Measurements from ENCODE around the gene LMAN1L.

The LMAN1L gene

DNA sequence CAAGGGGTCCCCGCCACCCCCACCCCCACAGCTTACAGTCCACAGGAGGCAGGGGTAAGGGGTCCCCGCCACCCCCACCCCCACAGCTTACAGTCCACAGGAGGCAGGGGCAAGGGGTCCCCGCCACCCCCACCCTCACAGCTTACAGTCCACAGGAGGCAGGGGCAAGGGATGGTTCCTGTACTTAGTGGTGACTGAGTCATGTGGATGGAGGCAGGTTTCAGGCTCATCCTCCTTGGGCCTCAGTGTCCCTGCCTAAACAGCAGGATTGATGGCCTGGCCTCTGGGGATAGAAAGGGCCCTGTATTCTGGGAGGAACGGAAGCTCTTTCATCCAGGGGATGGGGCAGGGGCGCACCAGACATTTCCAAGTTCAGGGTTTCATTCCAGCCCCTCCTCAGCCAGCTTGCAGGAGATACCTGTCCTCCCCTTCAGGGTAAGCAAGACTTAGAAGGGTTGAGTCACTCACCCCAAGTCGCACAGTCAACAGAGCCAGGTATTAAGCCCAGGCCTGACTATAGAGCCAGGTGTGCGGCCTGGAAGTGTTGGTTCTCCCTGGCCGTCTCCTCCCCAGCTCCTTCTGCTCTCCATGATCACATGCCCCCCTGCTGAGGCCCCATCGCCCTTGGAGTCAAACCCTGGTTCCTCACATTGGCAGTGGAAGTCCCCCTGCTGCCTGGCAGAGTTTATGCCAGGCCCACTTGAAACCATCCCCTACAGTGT, 18.2 kb upstream of the LMAN1L start:
- no peak for DNase-seq

DNA sequence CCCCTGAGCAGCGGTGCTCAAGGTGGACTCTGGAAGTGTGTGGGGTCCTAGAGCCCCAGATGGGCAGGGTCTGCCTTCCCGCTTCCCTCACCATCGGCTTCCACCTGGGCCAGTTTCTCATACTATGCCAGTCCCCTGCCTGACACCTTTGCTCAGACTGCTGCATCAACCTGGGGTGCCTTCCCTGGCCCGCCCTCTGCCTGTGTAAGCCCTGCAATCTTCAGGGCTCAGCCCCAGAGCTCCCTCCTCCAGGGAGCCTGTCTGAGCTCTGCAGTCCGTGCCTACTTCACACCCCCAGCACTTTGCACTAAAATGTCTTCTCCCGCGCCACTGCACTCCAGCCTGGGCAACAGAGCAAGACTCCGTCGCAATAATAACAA, 17.7 kb upstream of the LMAN1L start:
- DNase-seq, result no peak

DNA sequence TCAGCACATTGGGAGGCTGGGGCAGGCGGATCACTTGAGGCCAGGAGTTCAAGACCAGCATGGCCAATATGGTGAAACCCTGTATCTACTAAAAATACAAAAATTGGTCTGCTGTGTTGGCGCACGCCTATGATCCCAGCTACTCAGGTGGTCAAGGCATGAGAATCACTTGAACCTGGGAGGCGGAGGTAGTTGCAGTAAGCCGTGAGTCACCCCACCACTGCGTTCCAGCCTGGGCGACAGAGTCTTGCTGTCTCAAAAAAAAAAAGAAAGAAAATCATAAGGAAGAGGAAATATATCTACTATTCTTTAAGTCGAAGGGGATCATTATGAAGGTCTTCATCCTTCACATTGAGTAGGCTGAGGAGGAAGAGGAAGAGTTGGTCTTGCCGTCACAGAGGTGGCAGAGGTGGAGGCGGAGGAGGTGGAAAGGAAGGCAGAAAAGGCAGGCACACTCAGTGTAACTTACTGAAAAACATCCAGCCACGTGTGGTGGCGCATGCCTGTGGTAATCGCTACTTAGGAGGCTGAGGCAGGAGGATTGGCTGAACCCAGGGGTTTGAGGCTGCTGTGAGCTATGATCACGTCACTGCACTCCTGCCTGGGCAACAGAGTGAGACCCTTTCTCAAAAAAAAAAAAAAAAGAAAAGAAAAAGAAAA, 16.5 kb upstream of the LMAN1L start:
- no peak for DNase-seq

GRCh38 chr15:74798388-74799254, 14.0 kb upstream of the LMAN1L start:
- DNase-seq, result no peak

DNA sequence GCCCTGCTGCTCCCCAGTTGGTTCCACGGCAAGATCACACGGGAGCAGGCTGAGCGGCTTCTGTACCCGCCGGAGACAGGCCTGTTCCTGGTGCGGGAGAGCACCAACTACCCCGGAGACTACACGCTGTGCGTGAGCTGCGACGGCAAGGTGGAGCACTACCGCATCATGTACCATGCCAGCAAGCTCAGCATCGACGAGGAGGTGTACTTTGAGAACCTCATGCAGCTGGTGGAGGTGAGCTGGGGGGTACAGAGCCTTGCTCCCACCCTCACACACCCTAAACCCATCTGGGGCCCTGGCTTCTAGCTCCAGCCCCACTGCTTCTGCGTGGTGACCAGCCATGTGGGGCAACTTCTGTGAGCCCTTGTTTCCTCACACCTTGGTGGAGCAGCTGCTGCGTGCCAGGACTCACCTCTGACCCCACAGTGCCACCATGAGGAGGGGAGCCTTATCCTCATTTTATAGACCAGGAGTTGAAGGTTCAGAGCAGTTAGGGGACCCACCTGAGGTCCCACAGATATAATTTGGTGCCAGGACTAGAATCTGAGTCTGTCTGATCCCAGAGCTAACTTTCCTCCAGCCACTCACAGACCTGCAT, 13.3 kb upstream of the LMAN1L start:
- no peak for DNase-seq

DNA sequence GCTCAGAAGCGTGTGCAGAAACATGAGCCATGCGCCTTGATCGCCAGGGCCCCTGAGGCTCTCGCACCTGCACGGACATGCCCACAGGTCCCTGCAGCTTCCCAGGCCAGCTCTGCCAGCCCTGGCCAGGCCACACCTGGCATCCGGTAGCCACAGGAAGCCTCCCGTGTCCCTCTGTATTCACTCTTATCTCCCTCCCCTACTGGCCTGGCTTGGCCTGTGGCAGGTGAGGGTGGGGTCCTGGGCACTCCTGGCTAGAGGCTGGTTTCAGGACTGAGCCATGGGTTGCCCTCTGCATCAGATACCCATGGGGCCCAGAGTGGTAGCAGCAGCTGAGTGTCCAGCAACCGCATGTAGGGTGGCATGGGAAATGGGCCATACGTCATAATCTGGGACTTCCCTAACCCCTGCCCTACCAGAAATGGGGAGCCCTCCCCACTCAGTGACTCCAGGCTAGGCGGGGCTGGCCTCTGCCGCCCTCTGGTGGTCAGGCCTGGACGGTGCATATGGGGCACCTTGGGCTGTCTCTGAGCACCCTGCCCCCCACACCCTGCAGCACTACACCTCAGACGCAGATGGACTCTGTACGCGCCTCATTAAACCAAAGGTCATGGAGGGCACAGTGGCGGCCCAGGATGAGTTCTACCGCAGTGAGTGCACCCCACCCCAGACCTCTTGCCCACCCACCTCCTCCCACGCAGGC, 12.6 kb upstream of the LMAN1L start:
- peak; percentile 13 to 37 for DNase-seq

GRCh38 chr15:74800559-74801094, 12.0 kb upstream of the LMAN1L start:
- DNase-seq, result no peak

- DNase-seq, result no peak
These were observed 11.2 kb upstream of the LMAN1L start for GRCh38 chr15:74801311-74801997.

GRCh38 chr15:74802290-74802689, 10.3 kb upstream of the LMAN1L start:
- DNase-seq, result no peak

DNA sequence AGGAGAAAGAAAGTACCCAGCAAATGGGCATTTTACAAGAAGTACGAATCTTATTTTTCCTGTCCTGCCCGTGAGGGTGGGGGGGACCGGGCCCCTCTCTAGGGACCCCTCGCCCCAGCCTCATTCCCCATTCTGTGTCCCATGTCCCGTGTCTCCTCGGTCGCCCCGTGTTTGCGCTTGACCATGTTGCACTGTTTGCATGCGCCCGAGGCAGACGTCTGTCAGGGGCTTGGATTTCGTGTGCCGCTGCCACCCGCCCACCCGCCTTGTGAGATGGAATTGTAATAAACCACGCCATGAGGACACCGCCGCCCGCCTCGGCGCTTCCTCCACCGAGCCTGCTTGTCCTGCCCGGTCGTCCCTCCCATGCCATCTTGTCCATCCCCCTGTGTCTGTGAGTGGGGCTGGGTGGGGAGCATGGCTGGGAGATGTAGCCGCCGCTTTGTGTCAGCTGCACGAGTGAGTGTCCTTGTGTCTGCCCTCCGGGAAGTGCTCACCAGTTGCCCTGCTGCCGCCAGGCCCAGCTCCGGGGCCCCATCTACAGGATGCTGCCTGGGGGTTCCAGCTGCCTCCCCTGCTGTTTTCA, 9.7 kb upstream of the LMAN1L start:
- DNase-seq, result no peak

DNA sequence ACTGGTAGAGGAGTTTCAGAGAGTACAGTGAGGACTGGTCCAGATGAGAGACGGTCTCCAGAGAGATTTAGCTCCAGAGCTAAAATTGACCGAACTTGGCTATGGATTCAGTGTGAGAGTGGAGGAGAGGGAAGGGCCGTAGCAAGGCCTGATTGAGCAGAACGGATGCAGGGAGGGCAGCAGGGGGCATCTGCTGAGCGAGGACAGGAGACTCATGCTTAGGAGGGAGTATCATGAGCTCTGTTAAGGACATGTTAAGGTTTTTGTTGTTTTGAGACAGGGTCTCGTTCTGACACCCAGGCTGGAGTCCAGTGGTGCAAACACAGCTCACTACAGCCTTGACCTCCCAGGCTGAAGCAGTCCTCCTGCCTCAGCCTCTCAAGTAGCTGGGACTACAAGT, 7.7 kb upstream of the LMAN1L start:
- no peak for DNase-seq

GRCh38 chr15:74807282-74807681, 5.4 kb upstream of the LMAN1L start:
- DNase-seq, result no peak

- no peak for DNase-seq
These were observed 4.4 kb upstream of the LMAN1L start for GRCh38 chr15:74808078-74808839.

DNA sequence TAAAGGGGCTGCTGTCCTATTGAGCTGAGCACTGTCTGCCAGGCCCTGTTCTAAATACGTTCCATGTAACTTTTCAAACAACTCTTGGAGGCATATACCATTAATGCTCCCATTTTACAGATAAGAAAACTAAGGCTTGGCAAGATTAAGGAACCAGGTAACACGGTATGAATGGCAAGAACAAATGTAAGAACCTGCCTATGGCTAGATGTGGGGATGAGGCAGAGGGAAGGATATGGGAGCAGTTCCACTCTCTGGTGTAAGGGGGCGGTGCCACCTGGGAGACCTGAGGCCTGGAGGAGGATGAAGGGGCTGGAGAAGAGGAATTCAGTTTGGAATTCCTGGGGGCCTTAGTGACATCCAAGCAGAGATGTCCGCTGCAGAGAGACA, 3.8 kb upstream of the LMAN1L start:
- DNase-seq, result no peak

- peak; percentile 34 to 76 for DNase-seq
These were observed 3.4 kb upstream of the LMAN1L start for GRCh38 chr15:74809242-74809641.

DNA sequence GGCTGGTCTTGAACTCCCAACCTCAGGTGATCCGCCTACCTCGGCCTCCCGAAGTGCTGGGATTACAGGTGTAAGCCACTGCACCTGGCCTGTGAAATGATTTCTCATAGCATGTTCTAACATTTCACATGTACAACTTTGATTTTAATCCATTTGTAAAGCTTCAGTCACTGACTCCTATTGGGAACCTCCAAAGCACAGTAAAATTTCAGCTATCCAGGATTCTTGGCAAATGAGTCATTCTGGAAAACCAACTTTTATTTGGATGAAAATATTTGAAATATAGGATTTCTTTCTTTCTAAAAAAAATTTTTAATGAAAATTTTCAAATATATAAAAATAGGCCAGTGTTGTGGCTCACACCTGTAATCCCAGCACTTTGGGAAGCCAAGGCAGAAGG, 2.7 kb upstream of the LMAN1L start:
- no peak for DNase-seq

DNA sequence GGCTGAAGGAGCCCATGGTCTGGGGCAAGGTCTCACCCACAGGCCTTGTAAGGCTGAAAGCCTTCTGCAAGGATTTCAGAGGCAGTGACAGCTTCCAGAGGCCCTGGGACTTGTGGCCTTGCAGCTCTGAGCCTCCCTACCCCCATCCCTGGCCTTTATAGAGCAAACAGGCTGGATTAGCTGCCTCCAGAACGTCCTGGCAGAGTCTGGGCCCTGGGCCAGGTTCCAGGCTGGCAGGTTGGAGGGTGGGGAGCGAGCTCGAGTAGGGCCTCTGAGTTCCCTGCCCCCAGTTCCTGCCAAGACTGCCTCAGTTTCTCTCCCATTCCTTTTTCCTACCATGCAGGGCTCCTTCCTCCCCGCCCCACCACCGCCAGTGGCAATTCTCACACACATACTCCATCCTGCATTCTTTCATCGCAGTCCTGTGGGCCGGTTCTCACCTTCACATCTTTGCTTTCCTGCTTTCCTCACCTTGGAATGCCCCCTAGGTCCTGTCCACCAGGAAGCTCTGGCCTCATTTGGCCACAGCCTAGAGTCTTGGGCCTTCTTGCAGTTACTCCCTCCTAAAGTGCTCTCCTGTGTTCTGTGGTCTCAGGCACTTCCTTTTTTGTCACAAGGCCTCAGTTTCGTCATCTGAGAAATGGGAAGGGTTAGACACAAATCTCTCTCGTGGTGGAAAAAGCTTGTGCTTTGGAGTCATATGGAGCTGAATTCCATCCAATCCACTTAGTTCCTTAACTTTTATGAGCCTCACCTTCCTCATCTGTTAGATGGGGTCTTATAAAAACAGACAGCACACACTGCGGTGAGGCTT, 2.7 kb downstream of the LMAN1L start:
- peak in 1 of 2 experiments; percentile 18 for DNase-seq

DNA sequence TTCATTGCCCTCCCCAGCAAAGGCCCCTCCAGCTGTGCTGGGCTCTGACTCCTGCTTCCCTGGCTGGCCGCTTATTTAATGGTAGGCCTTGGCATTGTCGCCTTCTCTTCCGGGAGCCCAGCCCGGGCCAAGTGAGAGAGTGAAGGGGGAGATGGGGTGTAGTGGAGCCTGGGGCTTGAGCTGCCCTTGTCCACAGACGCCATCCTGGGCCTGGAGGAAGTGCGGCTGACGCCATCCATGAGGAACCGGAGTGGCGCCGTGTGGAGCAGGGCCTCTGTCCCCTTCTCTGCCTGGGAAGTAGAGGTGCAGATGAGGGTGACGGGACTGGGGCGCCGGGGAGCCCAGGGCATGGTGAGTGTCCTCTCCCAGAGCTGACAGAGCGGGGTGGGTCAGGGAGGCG, 3.3 kb downstream of the LMAN1L start:
- DNase-seq, result no peak

- no peak for DNase-seq
These were observed 4.2 kb downstream of the LMAN1L start for GRCh38 chr15:74816624-74817369.
